Mesenchymal stem cell (in vitro differentiated cells and primary cell): Measurements from ENCODE around the gene MTA1.

Source experiments
- DNase-seq: peaks from one replicate; pipeline ENCODE4 v3.0.0-alpha.2; 2013
- H2AFZ ChIP-seq: one replicate; pipeline ENCODE4 v1.6.1; 2013; ENCODE audit warnings: low read depth, mild to moderate bottlenecking, control low read depth, inconsistent platforms, low read length, moderate library complexity
- H2AK5ac ChIP-seq: 2 replicates; pipeline ENCODE4 v1.6.1; 2013; ENCODE audit warnings: low read length, moderate library complexity, mild to moderate bottlenecking, inconsistent platforms; ENCODE audit not compliant: severe bottlenecking
- H2BK120ac ChIP-seq: one replicate; pipeline ENCODE4 v1.6.1; 2013; ENCODE audit warnings: low read depth, mild to moderate bottlenecking, inconsistent platforms, low read length, moderate library complexity
- H2BK12ac ChIP-seq, 2 experiments: one replicate each; pipeline ENCODE4 v1.6.1; 2013; ENCODE audit warnings: inconsistent platforms in 2 of 2, low read length in 2 of 2, mild to moderate bottlenecking in 2 of 2, moderate library complexity in 2 of 2, control low read depth in 1 of 2
- H2BK15ac ChIP-seq: one replicate; pipeline ENCODE4 v1.6.1; 2013; ENCODE audit warnings: mild to moderate bottlenecking, low read depth, inconsistent platforms; ENCODE audit not compliant: poor library complexity, severe bottlenecking
- H2BK5ac ChIP-seq: 2 replicates; pipeline ENCODE4 v1.6.1; 2013; ENCODE audit warnings: low read depth, mild to moderate bottlenecking, low read length, control low read depth, inconsistent platforms; ENCODE audit not compliant: poor library complexity, severe bottlenecking
- H3K14ac ChIP-seq, 2 experiments: one replicate each; pipeline ENCODE4 v1.6.1; 2013; ENCODE audit warnings: inconsistent platforms in 2 of 2, low read length in 2 of 2, control low read depth in 1 of 2, mild to moderate bottlenecking in 1 of 2, moderate library complexity in 1 of 2
- H3K18ac ChIP-seq, 2 experiments: one replicate each; pipeline ENCODE4 v1.6.1; 2013; ENCODE audit warnings: inconsistent platforms in 2 of 2, low read length in 2 of 2, control low read depth in 1 of 2, low read depth in 1 of 2, mild to moderate bottlenecking in 1 of 2
- H3K23ac ChIP-seq, 2 experiments: one replicate each; pipeline ENCODE4 v1.6.1; 2013; ENCODE audit warnings: inconsistent platforms in 2 of 2, low read length in 2 of 2, mild to moderate bottlenecking in 2 of 2, moderate library complexity in 2 of 2, control low read depth in 1 of 2
- H3K27ac ChIP-seq: 2 replicates; pipeline ENCODE4 v1.5.1; 2013; ENCODE audit warnings: mild to moderate bottlenecking, moderate library complexity, low read length, control low read depth, inconsistent platforms; ENCODE audit not compliant: poor library complexity, severe bottlenecking
- H3K27me3 ChIP-seq, 2 experiments: 2 replicates each; pipeline versions ENCODE4 v1.6.1 to v1.7.0; 2013; ENCODE audit warnings: low read length in 2 of 2, mild to moderate bottlenecking in 2 of 2, moderate library complexity in 2 of 2, control low read depth in 1 of 2, inconsistent platforms in 1 of 2; ENCODE audit not compliant: control insufficient read depth in 1 of 2, insufficient read depth in 1 of 2
- H3K36me3 ChIP-seq, 2 experiments: 2 replicates each; pipeline versions ENCODE4 v1.6.1 to v1.7.0; 2013; ENCODE audit warnings: low read length in 2 of 2, control low read depth in 1 of 2, inconsistent platforms in 1 of 2, low read depth in 1 of 2, mild to moderate bottlenecking in 1 of 2; ENCODE audit not compliant: insufficient read depth in 2 of 2, control insufficient read depth in 1 of 2
- H3K4ac ChIP-seq, 2 experiments: one replicate each; pipeline ENCODE4 v1.6.1; 2013; ENCODE audit warnings: inconsistent platforms in 2 of 2, low read length in 2 of 2, mild to moderate bottlenecking in 2 of 2, moderate library complexity in 2 of 2, control low read depth in 1 of 2, low read depth in 1 of 2
- H3K4me1 ChIP-seq: 2 replicates; pipeline ENCODE4 v1.6.1; 2013; ENCODE audit warnings: low read depth, low read length, control low read depth; ENCODE audit not compliant: control insufficient read depth, insufficient read depth
- H3K4me2 ChIP-seq: 2 replicates; pipeline ENCODE4 v1.6.1; 2013; ENCODE audit warnings: low read length, mild to moderate bottlenecking, inconsistent platforms; ENCODE audit not compliant: poor library complexity, severe bottlenecking
- H3K4me3 ChIP-seq, 2 experiments: 2 replicates each; pipeline versions ENCODE4 v1.5.1 to v1.7.0; 2013; ENCODE audit warnings: low read length in 2 of 2, mild to moderate bottlenecking in 2 of 2, control low read depth in 1 of 2, low read depth in 1 of 2; ENCODE audit not compliant: insufficient read depth in 1 of 2
- H3K79me1 ChIP-seq: replicated peaks from 2 replicates; pipeline ENCODE4 v1.6.1; 2013; ENCODE audit warnings: mild to moderate bottlenecking, control low read depth, low read length, inconsistent platforms; ENCODE audit not compliant: poor library complexity, severe bottlenecking
- H3K9ac ChIP-seq: 2 replicates; pipeline ENCODE4 v1.7.0; 2013; ENCODE audit warnings: mild to moderate bottlenecking, low read length, moderate library complexity
- H3K9me3 ChIP-seq: 2 replicates; pipeline ENCODE4 v1.7.0; 2013; ENCODE audit warnings: mild to moderate bottlenecking, low read length; ENCODE audit not compliant: control insufficient read depth
- H4K8ac ChIP-seq: one replicate; pipeline ENCODE4 v1.6.1; 2013; ENCODE audit warnings: inconsistent platforms, mild to moderate bottlenecking, low read length, moderate library complexity
- H4K91ac ChIP-seq: one replicate; pipeline ENCODE4 v1.6.1; 2013; ENCODE audit warnings: mild to moderate bottlenecking, low read length, inconsistent platforms
- WGBS: methylation state at CpG from one replicate; pipeline ENCODE4 v1.1.7; 2013; ENCODE audit warnings: mixed read lengths; 5-methylcytosine and 5-hydroxymethylcytosine counted together

The MTA1 gene

DNA sequence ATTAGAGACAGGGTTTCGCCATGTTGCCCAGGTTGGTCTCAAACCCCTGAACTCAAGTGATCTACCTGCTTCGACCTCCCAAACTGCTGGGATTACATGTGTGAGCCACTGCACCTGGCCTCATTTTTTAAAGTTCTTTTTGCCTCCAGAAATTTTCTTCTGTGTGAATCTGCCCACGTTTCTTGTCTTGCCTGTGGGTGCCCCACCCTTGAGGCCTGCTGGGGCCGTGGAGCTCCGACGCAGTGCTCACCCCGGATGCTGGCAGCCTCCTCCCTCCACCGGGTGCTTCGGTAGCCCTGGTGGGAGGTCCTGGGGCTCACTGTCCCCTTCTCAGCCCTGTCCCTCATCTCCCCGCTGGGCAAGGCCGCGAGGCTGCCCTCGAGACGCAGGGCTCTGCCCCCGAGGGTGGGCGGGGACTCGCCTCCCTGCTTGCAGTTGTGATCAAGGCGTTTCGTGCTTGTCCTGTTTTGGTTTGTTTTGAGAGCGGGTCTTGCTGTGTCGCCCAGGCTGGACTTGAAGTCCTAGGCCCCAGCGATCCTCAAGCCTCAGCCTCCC, 35.5 kb downstream of the MTA1 start:
- Histone ChIP-seq H3K9ac (no peak overlapping the region), H3K79me1 (peaks cover 38% of the 10 kb centered on the region), H3K27me3 (no peaks in the 10 kb centered on the region), H3K4me1 (peaks cover 2% of the 10 kb centered on the region), H2AK5ac (no peak overlapping the region), H2BK120ac (no peak overlapping the region), H3K9me3 (no peaks in the 10 kb centered on the region), H3K36me3 (peaks cover 59 to 87% of the 10 kb centered on the region in 2 experiments), H4K91ac (no peak overlapping the region), H2AFZ (no peak overlapping the region), H2BK15ac (no peak overlapping the region), H2BK5ac (no peak overlapping the region), H3K18ac (no peak overlapping the region), H3K14ac (no peak overlapping the region), H3K23ac (no peak overlapping the region), H3K4ac (no peak overlapping the region), H2BK12ac (no peak overlapping the region), H4K8ac (no peak overlapping the region), H3K4me2 (no peak overlapping the region), H3K27ac (no peak overlapping the region), H3K4me3 (no peak overlapping the region)
- no peak for DNase-seq
- 94% methylated on average over 22 of the region's 22 CpGs for WGBS

DNA sequence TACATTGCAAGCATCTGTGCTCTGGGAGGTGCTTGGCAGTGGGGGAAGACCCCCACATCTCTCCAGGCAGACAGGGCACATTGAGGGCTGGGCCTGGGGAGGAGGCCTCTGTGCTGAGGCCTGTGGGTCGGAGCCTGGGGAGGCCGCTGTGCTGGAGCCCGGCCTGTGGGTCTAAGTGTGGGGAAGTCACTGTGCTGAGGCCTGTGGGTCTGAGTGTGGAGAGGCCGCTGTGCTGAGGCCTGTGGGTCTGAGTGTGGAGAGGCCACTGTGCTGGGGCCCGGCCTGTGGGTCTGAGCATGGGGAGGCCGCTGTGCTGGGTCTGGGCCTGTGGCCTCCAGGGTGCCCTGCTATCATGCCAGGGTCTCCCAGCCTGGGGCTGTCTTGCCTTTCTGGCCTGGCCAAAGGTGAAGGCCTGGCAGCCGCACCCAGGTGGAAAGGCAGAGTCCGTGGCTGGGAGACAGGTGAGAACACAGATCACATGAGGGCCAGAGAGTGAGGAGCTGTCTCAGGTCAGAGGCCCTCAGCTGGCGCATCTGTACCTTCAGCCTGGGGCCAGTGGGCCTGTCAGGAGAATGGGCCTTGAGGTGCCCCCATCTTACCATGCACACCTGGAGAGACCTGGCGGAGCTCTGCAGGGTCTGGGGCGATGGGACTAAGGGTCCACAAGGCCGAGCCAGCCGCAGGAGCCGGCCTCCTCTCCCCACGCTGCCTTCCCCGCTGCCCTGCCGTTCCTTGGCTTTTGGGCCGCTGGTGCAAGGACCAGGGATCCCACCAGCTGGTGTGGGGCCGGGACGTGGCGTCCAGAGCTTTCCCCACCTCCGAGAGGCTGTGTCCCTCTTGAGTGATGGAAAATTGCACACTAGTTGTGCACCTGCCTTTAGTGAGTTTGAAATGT, 36.4 kb downstream of the MTA1 start:
- H3K4me2 ChIP-seq = no peak overlapping the region
- H2BK12ac ChIP-seq = no peak overlapping the region
- H2BK120ac ChIP-seq = no peak overlapping the region
- no peaks in the 10 kb centered on the region for H3K9me3 ChIP-seq
- DNase-seq = no peak
- H4K8ac ChIP-seq = no peak overlapping the region
- no peak overlapping the region for H3K14ac ChIP-seq
- H3K36me3 ChIP-seq = peaks cover 57 to 87% of the 10 kb centered on the region in 2 experiments
- H2AFZ ChIP-seq = no peak overlapping the region
- 93% methylated on average over 22 of the region's 22 CpGs for WGBS
- H2BK5ac ChIP-seq = no peak overlapping the region
- H2AK5ac ChIP-seq = no peak overlapping the region
- no peak overlapping the region for H3K23ac ChIP-seq
- H3K18ac ChIP-seq = no peak overlapping the region
- no peak overlapping the region for H4K91ac ChIP-seq
- no peak overlapping the region for H3K9ac ChIP-seq
- no peak overlapping the region for H3K27ac ChIP-seq
- no peak overlapping the region for H3K4ac ChIP-seq
- H3K4me3 ChIP-seq = no peak overlapping the region
- H3K27me3 ChIP-seq = no peaks in the 10 kb centered on the region
- H3K79me1 ChIP-seq = peaks cover 33% of the 10 kb centered on the region
- peaks cover 2% of the 10 kb centered on the region for H3K4me1 ChIP-seq
- H2BK15ac ChIP-seq = no peak overlapping the region

DNA sequence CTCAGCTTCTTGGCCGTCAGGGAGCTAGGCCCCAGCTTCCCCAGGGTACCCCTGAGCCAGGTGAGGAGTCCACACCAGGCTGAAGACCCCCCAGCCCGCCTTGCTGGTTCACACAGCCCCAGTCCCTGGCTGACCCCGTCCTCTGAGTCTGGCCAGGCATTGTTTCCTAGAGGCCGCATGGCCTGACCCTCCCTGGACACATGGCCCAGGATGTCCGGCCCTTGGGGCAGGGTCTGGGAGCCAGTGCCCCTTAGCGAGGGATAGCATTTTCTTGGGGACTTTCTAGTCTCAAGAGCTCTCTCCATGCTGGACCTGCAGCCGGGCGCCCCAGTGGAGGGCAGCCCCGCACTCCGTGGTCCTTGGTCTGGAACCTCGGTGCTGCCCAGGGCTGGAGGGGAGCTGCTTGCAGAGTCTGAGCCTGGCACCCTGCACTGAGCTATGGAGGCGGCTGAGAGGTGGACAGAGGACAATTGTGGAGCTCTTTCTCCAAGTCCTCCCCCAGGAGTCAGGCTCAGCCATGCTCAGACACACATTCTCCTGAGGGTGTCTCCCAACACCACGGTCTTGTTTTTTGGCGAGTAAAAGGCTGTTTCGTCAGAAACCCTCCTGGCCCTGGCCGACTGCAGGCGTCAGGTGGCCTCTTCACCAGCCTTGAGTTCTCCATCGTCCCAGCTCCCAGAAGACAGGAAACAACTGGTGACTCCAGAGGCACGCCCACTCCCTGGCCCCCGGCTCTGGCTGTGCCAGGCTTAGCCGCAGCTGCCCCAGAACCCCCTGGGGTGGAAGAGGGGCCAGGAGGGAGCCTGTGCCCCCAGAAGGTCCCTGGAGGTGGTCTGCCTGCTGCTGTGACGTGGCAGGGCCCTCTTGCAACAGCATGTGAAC, 37.4 kb downstream of the MTA1 start:
- Histone ChIP-seq H3K4me1 (no peaks in the 10 kb centered on the region), H3K9ac (no peak overlapping the region), H4K91ac (no peak overlapping the region), H3K4ac (no peak overlapping the region), H3K14ac (no peak overlapping the region), H2AK5ac (no peak overlapping the region), H3K4me3 (no peak overlapping the region), H3K4me2 (no peak overlapping the region), H2BK15ac (no peak overlapping the region), H4K8ac (no peak overlapping the region), H3K27me3 (no peaks in the 10 kb centered on the region), H2BK5ac (no peak overlapping the region), H3K18ac (no peak overlapping the region), H2BK12ac (no peak overlapping the region), H2AFZ (no peak overlapping the region), H3K27ac (no peak overlapping the region), H3K36me3 (peaks cover 58 to 89% of the 10 kb centered on the region in 2 experiments), H3K79me1 (peaks cover 36% of the 10 kb centered on the region), H3K23ac (no peak overlapping the region), H3K9me3 (no peaks in the 10 kb centered on the region), H2BK120ac (no peak overlapping the region)
- WGBS = 93% methylated on average over 22 of the region's 22 CpGs
- no peak for DNase-seq

DNA sequence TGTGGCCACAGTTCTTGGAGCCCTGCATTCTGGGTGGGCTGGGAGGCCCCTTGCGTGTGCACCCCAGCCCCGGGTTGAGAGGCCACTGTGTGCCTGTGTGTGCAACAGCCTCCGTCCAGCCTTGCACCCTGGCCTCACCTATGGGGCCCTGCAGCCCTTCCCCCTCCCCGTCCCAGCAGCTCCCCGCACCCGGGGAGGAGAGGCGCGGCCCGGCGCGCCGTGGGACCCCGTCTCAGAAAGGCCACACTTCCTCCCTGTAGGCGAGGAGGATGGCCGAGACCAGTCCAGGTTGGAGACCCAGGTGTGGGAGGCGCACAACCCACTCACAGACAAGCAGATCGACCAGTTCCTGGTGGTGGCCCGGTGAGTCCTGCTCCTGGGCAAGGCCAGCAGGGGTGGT, 38.4 kb downstream of the MTA1 start:
- 90% methylated on average over 18 of the region's 18 CpGs for WGBS
- Histone ChIP-seq H2BK15ac (no peak overlapping the region), H3K27ac (no peak overlapping the region), H2BK120ac (no peak overlapping the region), H4K8ac (no peak overlapping the region), H3K9me3 (no peaks in the 10 kb centered on the region), H3K23ac (no peak overlapping the region), H3K4me1 (no peaks in the 10 kb centered on the region), H2AK5ac (no peak overlapping the region), H4K91ac (no peak overlapping the region), H2BK12ac (no peak overlapping the region), H2BK5ac (no peak overlapping the region), H3K4me2 (no peak overlapping the region), H3K4ac (no peak overlapping the region), H3K4me3 (no peak overlapping the region), H3K14ac (no peak overlapping the region), H3K36me3 (peaks cover 51 to 87% of the 10 kb centered on the region in 2 experiments), H3K9ac (no peak overlapping the region), H3K27me3 (no peaks in the 10 kb centered on the region), H2AFZ (no peak overlapping the region), H3K18ac (no peak overlapping the region), H3K79me1 (peaks cover 34% of the 10 kb centered on the region)
- DNase-seq = no peak
